ENCODE results near the gene QSOX2. TPM values are rescaled to one million over a fixed set of nuclear protein-coding genes. Genes with fewer than 3 reads are reported as not detected.

QSOX2 gene, protein sequence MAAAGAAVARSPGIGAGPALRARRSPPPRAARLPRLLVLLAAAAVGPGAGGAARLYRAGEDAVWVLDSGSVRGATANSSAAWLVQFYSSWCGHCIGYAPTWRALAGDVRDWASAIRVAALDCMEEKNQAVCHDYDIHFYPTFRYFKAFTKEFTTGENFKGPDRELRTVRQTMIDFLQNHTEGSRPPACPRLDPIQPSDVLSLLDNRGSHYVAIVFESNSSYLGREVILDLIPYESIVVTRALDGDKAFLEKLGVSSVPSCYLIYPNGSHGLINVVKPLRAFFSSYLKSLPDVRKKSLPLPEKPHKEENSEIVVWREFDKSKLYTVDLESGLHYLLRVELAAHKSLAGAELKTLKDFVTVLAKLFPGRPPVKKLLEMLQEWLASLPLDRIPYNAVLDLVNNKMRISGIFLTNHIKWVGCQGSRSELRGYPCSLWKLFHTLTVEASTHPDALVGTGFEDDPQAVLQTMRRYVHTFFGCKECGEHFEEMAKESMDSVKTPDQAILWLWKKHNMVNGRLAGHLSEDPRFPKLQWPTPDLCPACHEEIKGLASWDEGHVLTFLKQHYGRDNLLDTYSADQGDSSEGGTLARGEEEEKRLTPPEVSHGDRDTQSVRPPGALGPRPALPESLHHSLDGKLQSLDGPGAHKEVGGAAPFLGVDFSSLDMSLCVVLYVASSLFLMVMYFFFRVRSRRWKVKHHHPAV
- 7.6 and 8.7 TPM in 2 replicates for total RNA-seq

DNA sequence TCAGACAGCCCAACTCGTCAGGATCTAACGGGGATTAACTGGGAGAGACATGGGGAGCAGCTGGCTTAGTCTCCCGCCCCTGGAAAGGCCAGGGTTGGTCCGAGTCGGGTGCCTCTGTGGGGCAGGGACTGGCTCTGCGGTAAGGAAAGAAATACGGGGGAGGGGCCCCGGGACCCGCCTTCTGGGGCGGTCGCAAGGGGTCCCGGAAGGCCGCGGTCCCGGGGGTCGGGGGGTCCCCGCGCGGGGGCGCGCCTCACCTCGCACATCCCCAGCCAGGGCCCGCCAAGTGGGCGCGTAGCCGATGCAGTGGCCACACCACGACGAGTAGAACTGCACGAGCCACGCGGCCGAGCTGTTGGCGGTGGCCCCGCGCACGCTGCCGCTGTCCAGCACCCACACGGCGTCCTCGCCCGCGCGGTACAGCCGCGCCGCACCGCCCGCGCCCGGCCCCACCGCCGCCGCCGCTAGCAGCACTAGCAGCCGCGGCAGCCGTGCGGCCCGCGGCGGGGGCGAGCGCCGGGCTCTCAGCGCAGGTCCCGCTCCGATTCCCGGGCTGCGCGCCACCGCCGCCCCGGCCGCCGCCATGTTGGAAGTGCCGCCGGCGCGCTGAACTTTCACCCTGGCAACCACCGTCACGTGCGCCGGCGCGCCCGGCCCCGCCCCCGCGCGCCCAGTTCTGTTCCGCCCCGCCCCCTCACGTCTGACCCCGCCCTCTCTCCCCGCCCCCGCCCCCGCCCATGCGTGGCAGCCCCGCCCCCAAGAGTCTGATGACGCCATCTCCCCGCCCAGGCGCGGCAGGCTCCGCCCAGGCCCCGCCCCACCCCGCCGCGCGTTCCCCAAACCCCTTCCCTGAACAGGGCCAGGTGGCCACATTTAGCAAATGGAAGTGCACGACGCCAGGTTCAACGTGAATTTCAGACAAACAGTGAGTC lies at the start of gene QSOX2:
Gene QSOX2 (minus strand): TSS at position 594 of the 932 bp plus-strand sequence. CDS start 9 bp downstream, at position 585.

DNA sequence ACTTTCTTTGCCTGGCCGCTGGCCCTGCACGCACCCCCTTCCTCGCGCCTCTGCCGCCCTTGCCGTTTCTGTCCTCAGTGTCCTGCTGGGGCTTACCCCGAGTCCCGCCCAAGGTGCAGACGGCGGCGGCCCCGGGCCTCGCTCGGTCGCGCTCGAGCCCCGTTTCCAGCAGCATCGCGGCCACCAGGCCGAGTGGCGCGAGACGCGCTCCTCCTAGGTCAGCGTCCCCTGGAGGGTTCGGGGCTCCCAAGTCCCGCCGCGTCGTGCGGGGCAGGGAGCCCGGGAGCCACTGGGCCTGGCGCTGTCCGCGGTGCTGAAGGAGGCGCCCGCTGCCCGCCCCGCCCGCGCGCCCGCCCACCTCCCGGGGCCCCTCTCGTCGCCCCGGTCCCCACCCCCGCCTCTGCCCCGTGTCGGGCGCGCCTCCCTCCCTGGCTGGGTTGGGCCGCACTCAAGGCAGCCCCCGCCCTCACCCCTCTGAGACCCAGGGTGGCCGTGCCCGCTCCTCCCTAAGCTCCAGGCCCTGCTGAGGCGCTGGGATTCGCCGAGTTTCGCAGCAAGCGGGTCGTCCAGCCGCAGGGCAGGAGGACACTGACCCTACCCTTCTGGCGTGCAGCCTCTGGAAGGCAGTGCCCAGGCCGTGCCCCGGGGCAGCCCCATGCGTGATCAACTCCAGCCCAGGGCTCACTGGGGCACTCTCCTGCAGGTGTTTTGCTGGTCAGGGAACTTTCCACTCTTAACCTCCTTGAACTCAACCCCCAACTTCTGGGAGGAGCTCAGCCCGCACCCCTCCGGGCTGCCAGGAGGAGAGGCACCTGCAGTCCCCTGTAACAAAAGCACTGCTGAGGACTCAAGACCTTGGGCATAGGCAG lies 40.5 kb downstream of the QSOX2 start, which contains the start of gene LHX3:
Gene LHX3 (minus strand): TSS at position 291 of the 869 bp plus-strand sequence. CDS start 116 bp downstream, at position 175.

Other genes with a start within 250 kb of the QSOX2 start
- 30.8 and 34.7 TPM in 2 replicates for gene NACC2, start 150.5 kb downstream of the QSOX2 start, total RNA-seq
- gene TMEM250, start 126.9 kb downstream of the QSOX2 start, total RNA-seq, result 42.3 and 42.5 TPM in 2 replicates
- not detected in 2 replicates for gene LHX3, start 40.7 kb downstream of the QSOX2 start, total RNA-seq
- 0.05 TPM in 1 of 2 replicates, not detected in the other for gene CCDC187, start 58.3 kb upstream of the QSOX2 start, total RNA-seq
- gene GPSM1, start 81.7 kb upstream of the QSOX2 start, total RNA-seq, result 24.2 and 27.2 TPM in 2 replicates
- 17.0 and 29.6 TPM in 2 replicates for gene DNLZ, start 117.9 kb upstream of the QSOX2 start, total RNA-seq
- 0.31 and 0.88 TPM in 2 replicates for gene CARD9, start 127.9 kb upstream of the QSOX2 start, total RNA-seq
- 7.1 and 9.1 TPM in 2 replicates for gene SNAPC4, start 154.4 kb upstream of the QSOX2 start, total RNA-seq
- 32.2 and 43.2 TPM in 2 replicates for gene ENTR1, start 164.8 kb upstream of the QSOX2 start, total RNA-seq
- 33.6 and 41.5 TPM in 2 replicates for gene PMPCA, start 164.8 kb upstream of the QSOX2 start, total RNA-seq
- gene INPP5E, start 194.0 kb upstream of the QSOX2 start, total RNA-seq, result 6.2 and 8.0 TPM in 2 replicates
- gene SEC16A, start 237.2 kb upstream of the QSOX2 start, total RNA-seq, result 56.2 and 64.3 TPM in 2 replicates